GM18861 (cell line): ENCODE data around the gene KHDRBS1.
A peak's percentile ranks its signal among the peaks of the same experiment; 100 is the strongest.
"Not testable (repeated sequence)": the region's sequence is repeated elsewhere in the genome, so short reads cannot be mapped to it uniquely, and the experiment has no call there.

Source experiments
- ATAC-seq: cut with Tn5 transposase; IDR thresholded peaks from one replicate; pipeline ENCODE4 v1.9.1; 2021; ENCODE audit not compliant: unreplicated experiment

Gene KHDRBS1

GRCh38 chr1:32013386-32014198 lies at the start of gene KHDRBS1:
Gene KHDRBS1, plus strand, starts transcription at chr1:32013868. Its CDS starts 128 bp downstream, at chr1:32013996.
- ATAC-seq = peak; percentile 83

GRCh38 chr1:31970873-31971272 lies 42.8 kb upstream of the KHDRBS1 start:
- ATAC-seq = no peak

GRCh38 chr1:31976401-31976800 lies 37.3 kb upstream of the KHDRBS1 start:
- ATAC-seq = no peak

- no peak for ATAC-seq
These were observed 36.1 kb upstream of the KHDRBS1 start for GRCh38 chr1:31977385-31978131.

- ATAC-seq = no peak
These were observed 34.7 kb upstream of the KHDRBS1 start for GRCh38 chr1:31978843-31979400.

- no peak for ATAC-seq
These were observed 32.7 kb upstream of the KHDRBS1 start for GRCh38 chr1:31980835-31981455.

GRCh38 chr1:31981456-31981839 lies 32.2 kb upstream of the KHDRBS1 start:
- ATAC-seq = no peak

GRCh38 chr1:31981972-31982371 lies 31.7 kb upstream of the KHDRBS1 start:
- no peak for ATAC-seq

GRCh38 chr1:31984419-31985347 lies 29.0 kb upstream of the KHDRBS1 start:
- no peak for ATAC-seq

GRCh38 chr1:31985430-31985829 lies 28.2 kb upstream of the KHDRBS1 start:
- ATAC-seq = no peak

- ATAC-seq = no peak
These were observed 26.5 kb upstream of the KHDRBS1 start for GRCh38 chr1:31987135-31987619.

- no peak for ATAC-seq
These were observed 23.7 kb upstream of the KHDRBS1 start for GRCh38 chr1:31989964-31990363.

GRCh38 chr1:31991182-31991581 lies 22.5 kb upstream of the KHDRBS1 start:
- ATAC-seq = no peak

GRCh38 chr1:31995263-31995662 lies 18.4 kb upstream of the KHDRBS1 start:
- ATAC-seq = no peak

GRCh38 chr1:31996121-31996520 lies 17.5 kb upstream of the KHDRBS1 start:
- not testable (repeated sequence) for ATAC-seq

- no peak for ATAC-seq
These were observed 11.8 kb upstream of the KHDRBS1 start for GRCh38 chr1:32001863-32002262.

- not testable (repeated sequence) for ATAC-seq
These were observed 11.4 kb upstream of the KHDRBS1 start for GRCh38 chr1:32002285-32002684.

- no peak for ATAC-seq
These were observed 8.1 kb upstream of the KHDRBS1 start for GRCh38 chr1:32005522-32005921.

- no peak for ATAC-seq
These were observed 6.1 kb upstream of the KHDRBS1 start for GRCh38 chr1:32007591-32007940.

- ATAC-seq = no peak
These were observed 3.4 kb upstream of the KHDRBS1 start for GRCh38 chr1:32010246-32010645.
